MM.1S (cell line): ENCODE data around the gene PIH1D1.

Source experiments
- EZH2 ChIP-seq: fragments of 300-600 bp; sonication (generic); optimal IDR thresholded peaks from 2 replicates; pipeline ENCODE3; 2017; ENCODE audit warnings: low read depth, mild to moderate bottlenecking, antibody characterized with exemption, low read length, mixed read lengths
- EZH2phosphoT487 ChIP-seq: fragments of 300-600 bp; sonication (generic); IDR thresholded peaks from 2 replicates; pipeline ENCODE4 v1.6.1; 2018; ENCODE audit warnings: antibody characterized with exemption, low read length
- TF ChIP-seq, protein P1 (sequence below): fragments of 300-600 bp; sonication (generic); IDR thresholded peaks from 2 replicates; pipeline ENCODE4 v1.5.1; 2016; ENCODE audit warnings: antibody characterized with exemption, low read length, mixed read lengths

- TF ChIP-seq, protein P1, sequence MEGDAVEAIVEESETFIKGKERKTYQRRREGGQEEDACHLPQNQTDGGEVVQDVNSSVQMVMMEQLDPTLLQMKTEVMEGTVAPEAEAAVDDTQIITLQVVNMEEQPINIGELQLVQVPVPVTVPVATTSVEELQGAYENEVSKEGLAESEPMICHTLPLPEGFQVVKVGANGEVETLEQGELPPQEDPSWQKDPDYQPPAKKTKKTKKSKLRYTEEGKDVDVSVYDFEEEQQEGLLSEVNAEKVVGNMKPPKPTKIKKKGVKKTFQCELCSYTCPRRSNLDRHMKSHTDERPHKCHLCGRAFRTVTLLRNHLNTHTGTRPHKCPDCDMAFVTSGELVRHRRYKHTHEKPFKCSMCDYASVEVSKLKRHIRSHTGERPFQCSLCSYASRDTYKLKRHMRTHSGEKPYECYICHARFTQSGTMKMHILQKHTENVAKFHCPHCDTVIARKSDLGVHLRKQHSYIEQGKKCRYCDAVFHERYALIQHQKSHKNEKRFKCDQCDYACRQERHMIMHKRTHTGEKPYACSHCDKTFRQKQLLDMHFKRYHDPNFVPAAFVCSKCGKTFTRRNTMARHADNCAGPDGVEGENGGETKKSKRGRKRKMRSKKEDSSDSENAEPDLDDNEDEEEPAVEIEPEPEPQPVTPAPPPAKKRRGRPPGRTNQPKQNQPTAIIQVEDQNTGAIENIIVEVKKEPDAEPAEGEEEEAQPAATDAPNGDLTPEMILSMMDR = no peak
- TF ChIP-seq EZH2phosphoT487 (no peak), EZH2 (no peak)
These were observed 23.7 kb upstream of the PIH1D1 start for GRCh38 chr19:49475191-49475917.
